K562 (cell line): ENCODE measurements around the gene CEP95. TPM values are rescaled to one million over a fixed set of nuclear protein-coding genes. Genes with fewer than 3 reads are reported as not detected.

ENCODE experiments used
- CBFB ChIP-seq: sonication (generic); formaldehyde crosslinking; IDR thresholded peaks from 2 replicates; pipeline ENCODE4 v1.4.0; 2020; ENCODE audit warnings: mild to moderate bottlenecking, missing genetic modification reagents
- CGGBP1 ChIP-seq: fragments of 250-450 bp; sonication (Bioruptor Pico); IDR thresholded peaks from 2 replicates; pipeline ENCODE4 v1.9.0; 2021; ENCODE audit warnings: mild to moderate bottlenecking
- L3MBTL2 ChIP-seq: fragments of 450-650 bp; IDR thresholded peaks from 2 replicates; pipeline ENCODE4 v1.6.1; 2016; ENCODE audit warnings: mild to moderate bottlenecking, moderate library complexity
- POLR2H ChIP-seq: IDR thresholded peaks from 2 replicates; pipeline ENCODE4 v1.6.1; 2016; ENCODE audit warnings: missing genetic modification characterization, low read depth, mild to moderate bottlenecking, control low read depth, missing compliant biosample characterization, moderate library complexity
- ZBTB34 ChIP-seq: fragments of 250-450 bp; sonication (Bioruptor Pico); IDR thresholded peaks from 2 replicates; pipeline ENCODE4 v1.8.0; 2021; ENCODE audit warnings: mild to moderate bottlenecking, moderate library complexity
- ZNF696 ChIP-seq: fragments of 250-450 bp; sonication (Bioruptor Pico); conservative IDR thresholded peaks from 2 replicates; pipeline ENCODE4 v1.4.0; 2020; ENCODE audit warnings: mild to moderate bottlenecking, moderate library complexity
- ZZZ3 ChIP-seq: fragments of 450-650 bp; IDR thresholded peaks from 2 replicates; pipeline ENCODE4 v1.6.1; 2016; ENCODE audit warnings: antibody characterized with exemption, mild to moderate bottlenecking, moderate library complexity
- polyA plus RNA-seq, 8 experiments: library from polyadenylated mRNA; depleted of rRNA in 4 of 8; stranded (reverse) in 5 of 8; unstranded in 3 of 8; fragments of >200 nt; fragmentation: Nextera tagmentation in 2 of 8; fragmentation: Illumina TruSeq in 1 of 8; extraction: Ambion mirVana in 2 of 8; extraction: Trizol in 1 of 8; gene quantifications; 2 replicates each; pipeline versions ENCODE4 v1.2.1 to v1.2.3, GENCODE V29; 2011 to 2014; ENCODE audit warnings: inconsistent platforms in 1 of 8, missing spikeins in 1 of 8
- total RNA-seq, 7 experiments: library from RNA; depleted of rRNA in 6 of 7; stranded (reverse); fragments of >200 nt in 6 of 7; fragmentation: Illumina TruSeq in 2 of 7; extraction: Trizol in 2 of 7; gene quantifications; 2 replicates each; pipeline versions ENCODE4 v1.2.1 to v1.2.3, GENCODE V29; 2011 to 2021; ENCODE audit warnings: low replicate concordance in 1 of 7
- TF ChIP-seq, protein P1 (sequence below), 2 experiments: fragments of 450-650 bp in 1 of 2; sonication (generic) in 1 of 2; formaldehyde crosslinking in 1 of 2; IDR thresholded peaks; 2 replicates each; pipeline versions ENCODE4 v1.7.1 to v1.9.0; 2016 to 2022; ENCODE audit warnings: inconsistent platforms in 1 of 2, mild to moderate bottlenecking in 1 of 2, missing genetic modification reagents in 1 of 2

CEP95 gene
- total and polyA plus RNA-seq, 9 of the 15 experiments (the other 6 are each of a cell fraction or from before 2014, with no cell fraction given) = 26.7 to 80.7 (median 56.9) TPM

DNA sequence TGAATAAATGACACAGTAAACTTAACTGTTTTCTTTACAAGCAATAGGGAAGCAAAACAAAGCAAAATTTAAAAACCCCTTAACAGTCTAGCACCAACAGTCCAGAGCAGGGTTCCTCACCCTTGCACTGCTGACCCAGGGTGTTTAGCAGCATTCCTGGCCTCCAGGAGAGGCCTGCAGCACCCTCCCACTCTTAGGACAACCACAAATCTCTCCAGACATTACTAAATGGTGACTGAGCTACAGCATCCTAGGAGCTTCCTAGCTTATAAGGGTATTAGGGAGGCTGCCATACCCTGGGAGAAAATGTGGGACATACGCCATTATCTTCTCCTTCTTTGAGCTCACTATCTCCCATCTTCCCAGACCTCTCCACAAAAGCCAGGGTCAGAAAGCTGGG, 25.8 kb upstream of the CEP95 start (continued):
- TF ChIP-seq, protein P1, sequence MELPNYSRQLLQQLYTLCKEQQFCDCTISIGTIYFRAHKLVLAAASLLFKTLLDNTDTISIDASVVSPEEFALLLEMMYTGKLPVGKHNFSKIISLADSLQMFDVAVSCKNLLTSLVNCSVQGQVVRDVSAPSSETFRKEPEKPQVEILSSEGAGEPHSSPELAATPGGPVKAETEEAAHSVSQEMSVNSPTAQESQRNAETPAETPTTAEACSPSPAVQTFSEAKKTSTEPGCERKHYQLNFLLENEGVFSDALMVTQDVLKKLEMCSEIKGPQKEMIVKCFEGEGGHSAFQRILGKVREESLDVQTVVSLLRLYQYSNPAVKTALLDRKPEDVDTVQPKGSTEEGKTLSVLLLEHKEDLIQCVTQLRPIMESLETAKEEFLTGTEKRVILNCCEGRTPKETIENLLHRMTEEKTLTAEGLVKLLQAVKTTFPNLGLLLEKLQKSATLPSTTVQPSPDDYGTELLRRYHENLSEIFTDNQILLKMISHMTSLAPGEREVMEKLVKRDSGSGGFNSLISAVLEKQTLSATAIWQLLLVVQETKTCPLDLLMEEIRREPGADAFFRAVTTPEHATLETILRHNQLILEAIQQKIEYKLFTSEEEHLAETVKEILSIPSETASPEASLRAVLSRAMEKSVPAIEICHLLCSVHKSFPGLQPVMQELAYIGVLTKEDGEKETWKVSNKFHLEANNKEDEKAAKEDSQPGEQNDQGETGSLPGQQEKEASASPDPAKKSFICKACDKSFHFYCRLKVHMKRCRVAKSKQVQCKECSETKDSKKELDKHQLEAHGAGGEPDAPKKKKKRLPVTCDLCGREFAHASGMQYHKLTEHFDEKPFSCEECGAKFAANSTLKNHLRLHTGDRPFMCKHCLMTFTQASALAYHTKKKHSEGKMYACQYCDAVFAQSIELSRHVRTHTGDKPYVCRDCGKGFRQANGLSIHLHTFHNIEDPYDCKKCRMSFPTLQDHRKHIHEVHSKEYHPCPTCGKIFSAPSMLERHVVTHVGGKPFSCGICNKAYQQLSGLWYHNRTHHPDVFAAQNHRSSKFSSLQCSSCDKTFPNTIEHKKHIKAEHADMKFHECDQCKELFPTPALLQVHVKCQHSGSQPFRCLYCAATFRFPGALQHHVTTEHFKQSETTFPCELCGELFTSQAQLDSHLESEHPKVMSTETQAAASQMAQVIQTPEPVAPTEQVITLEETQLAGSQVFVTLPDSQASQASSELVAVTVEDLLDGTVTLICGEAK (IDR thresholded peaks at IDR 0.05) = no peak
- TF ChIP-seq, protein P1 (CRISPR knock-in tag; IDR thresholded peaks at IDR 0.05) = no peak
- TF ChIP-seq CGGBP1 (CRISPR knock-in tag) = no peak
- TF ChIP-seq CBFB (CRISPR knock-in tag) = no peak
- TF ChIP-seq POLR2H (tag) = no peak
- no peak for TF ChIP-seq L3MBTL2
- TF ChIP-seq ZZZ3 = no peak
- TF ChIP-seq ZNF696 (CRISPR knock-in tag) = no peak
- TF ChIP-seq ZBTB34 (CRISPR knock-in tag) = no peak
